Subcutaneous abdominal adipose tissue (tissue), 5 donors: ENCODE results near the gene PSMA6.

ENCODE experiments used
- H3K27ac ChIP-seq: one replicate; pipeline ENCODE4 v1.7.0; 2013; ENCODE audit warnings: low read depth, mild to moderate bottlenecking, inconsistent platforms, low read length, moderate library complexity
- H3K27me3 ChIP-seq, 5 donors: one replicate each; pipeline ENCODE4 v1.7.0; 2013; ENCODE audit warnings: low read length in 5 of 5, inconsistent platforms in 1 of 5; ENCODE audit not compliant: control insufficient read depth in 5 of 5, insufficient read depth in 4 of 5
- H3K36me3 ChIP-seq, 5 donors: one replicate each; pipeline ENCODE4 v1.7.0; 2013; ENCODE audit warnings: low read length in 5 of 5; ENCODE audit not compliant: control insufficient read depth in 5 of 5, insufficient read depth in 5 of 5
- H3K4me1 ChIP-seq, 5 donors: one replicate each; pipeline ENCODE4 v1.7.0; 2013; ENCODE audit warnings: low read length in 5 of 5, mild to moderate bottlenecking in 3 of 5, moderate library complexity in 1 of 5; ENCODE audit not compliant: control insufficient read depth in 5 of 5, insufficient read depth in 5 of 5
- H3K4me3 ChIP-seq, 5 donors: one replicate each; pipeline ENCODE4 v1.7.0; 2013; ENCODE audit warnings: low read length in 5 of 5, low read depth in 1 of 5
- H3K9ac ChIP-seq, 5 donors: one replicate each; pipeline ENCODE4 v1.7.0; 2013; ENCODE audit warnings: low read length in 5 of 5, mild to moderate bottlenecking in 4 of 5, moderate library complexity in 3 of 5
- H3K9me3 ChIP-seq, 5 donors: one replicate each; pipeline ENCODE4 v1.7.0; 2013; ENCODE audit warnings: low read length in 5 of 5; ENCODE audit not compliant: control insufficient read depth in 5 of 5
- donor health status: healthy.
- donor health status: healthy.
- donor health status: healthy.
- donor health status: healthy.
- donor health status: healthy.

Gene PSMA6

DNA sequence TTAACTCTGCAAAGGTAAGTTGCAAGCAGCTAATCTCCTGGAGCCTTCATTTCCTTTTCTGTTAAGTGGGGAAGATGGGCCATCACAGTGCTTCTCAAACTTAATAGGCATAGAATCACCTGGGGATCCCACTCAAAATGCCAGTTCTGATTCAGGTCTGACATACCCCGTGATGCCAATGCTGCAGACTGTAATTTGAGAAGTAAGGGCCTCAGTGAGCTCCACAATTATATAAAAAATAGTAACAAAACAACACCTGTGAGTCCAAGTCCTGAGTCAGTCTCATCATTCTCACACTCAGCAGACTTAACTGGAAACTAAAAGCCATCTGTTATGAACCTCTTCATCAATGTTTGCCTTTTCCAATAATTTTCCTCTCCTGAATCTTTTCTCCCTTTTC is 10.8 kb upstream of the PSMA6 start:
- H3K4me3 ChIP-seq, result no peak overlapping the region
- H3K27me3 ChIP-seq, result no peaks in the 10 kb centered on the region
- H3K9me3 ChIP-seq, result no peaks in the 10 kb centered on the region
- peaks cover 0 to 2% (median under 1%) of the 10 kb centered on the region in 5 donors for H3K36me3 ChIP-seq
- H3K4me1 ChIP-seq, result peaks cover 0 to 15% (median 8%) of the 10 kb centered on the region in 5 donors
- H3K27ac ChIP-seq, result no peak overlapping the region
- no peak overlapping the region for H3K9ac ChIP-seq

DNA sequence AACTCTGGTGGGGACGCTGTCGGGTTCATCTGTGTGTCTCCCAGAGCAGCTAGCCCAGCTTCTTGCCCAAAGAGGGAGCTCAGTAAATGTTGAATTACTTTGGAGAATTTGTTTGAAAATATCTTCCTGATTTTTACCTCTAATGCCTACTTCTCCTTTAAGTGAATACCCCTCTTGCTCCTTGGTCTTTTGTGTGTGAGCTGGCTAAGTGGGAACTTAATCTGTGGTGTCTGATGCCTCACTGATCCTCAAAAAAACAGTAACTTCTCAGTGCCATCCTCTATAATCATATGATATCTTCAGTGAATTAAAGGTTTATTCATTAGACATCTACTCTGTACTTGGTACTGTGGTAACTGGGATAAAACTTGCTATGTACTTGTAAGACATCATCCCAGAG is 7.7 kb upstream of the PSMA6 start:
- Histone ChIP-seq H3K36me3 (no peaks in the 10 kb centered on the region), H3K4me1 (peaks cover 0 to 34% (median 27%) of the 10 kb centered on the region in 5 donors), H3K9ac (no peak overlapping the region), H3K9me3 (no peaks in the 10 kb centered on the region), H3K4me3 (no peak overlapping the region), H3K27me3 (no peaks in the 10 kb centered on the region), H3K27ac (peak overlapping the region; percentile 69)

DNA sequence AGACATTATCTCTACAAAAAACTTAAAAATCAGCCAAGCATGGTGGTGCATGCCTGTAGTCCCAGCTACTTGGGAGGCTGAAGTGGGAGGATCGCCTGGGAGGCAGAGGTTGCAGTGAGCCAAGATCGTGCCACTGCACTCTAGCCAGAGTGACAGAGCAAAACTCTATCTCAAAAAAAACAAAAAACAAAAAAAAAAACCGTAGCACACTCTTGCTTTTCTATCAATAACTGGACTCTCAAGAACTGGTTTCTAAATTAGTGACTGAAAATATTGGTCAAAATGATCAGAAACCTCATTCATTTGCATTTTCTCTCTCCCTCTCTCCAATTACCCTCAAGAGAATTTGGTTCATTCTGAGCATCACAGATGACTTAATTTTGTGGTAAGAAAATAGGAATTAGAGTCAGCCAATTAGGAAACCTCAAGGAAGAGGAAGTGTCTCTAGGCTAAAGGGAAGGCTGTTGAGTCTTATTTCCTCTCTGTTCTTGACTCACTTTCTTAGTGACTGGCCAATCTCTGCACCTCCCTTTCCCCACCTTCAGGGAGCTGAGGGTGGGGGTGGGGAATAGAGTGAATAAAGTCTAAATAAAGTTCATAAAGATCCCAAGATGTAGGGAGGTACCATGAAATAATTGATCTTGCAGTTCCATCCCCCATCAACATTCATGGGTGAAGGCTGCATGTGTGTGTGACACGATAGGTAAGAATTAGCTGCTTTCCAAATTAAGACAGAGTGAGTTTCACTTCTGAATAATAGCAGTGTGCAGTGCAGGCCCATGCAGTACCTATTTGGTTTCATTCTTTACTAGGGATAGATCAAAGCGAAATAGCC is 6.8 kb upstream of the PSMA6 start:
- Histone ChIP-seq H3K4me1 (peaks cover 0 to 38% (median 34%) of the 10 kb centered on the region in 5 donors), H3K4me3 (no peak overlapping the region), H3K27me3 (no peaks in the 10 kb centered on the region), H3K36me3 (no peaks in the 10 kb centered on the region), H3K9ac (peak overlapping the region in 1 of 5 donors; percentile 20), H3K9me3 (no peaks in the 10 kb centered on the region), H3K27ac (peak overlapping the region; percentile 69)

DNA sequence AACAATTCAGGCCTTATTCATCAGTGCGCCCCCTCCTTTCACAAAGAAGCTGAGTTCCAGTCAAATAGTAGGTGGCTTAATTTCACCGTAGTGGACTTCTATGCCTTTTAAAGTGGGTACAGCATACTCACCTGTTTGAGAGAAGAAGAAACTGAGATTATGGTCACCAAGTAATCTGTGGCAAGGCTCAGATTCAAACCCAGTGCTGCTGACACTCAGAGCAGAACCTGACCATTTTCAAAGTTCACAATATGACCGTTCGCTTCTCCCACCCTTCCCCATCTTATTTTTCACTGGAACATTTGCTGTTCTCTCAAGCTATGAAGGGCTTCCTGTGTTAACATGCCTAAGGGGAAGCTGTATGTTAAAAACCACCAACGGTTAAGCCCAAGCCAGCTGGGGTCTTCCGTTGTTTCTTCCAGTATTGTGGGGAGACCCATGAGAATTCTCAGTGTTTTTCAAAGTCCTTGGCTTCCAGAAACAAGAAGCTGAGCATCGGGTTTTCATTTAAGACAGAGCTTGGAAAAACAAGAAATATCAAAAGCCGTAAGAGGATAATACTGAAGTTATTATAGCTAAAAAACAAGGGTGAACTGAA is 6.1 kb upstream of the PSMA6 start:
- H3K27me3 ChIP-seq, result no peaks in the 10 kb centered on the region
- H3K4me1 ChIP-seq, result peaks cover 0 to 38% (median 34%) of the 10 kb centered on the region in 5 donors
- H3K9ac ChIP-seq, result peak overlapping the region in 2 of 5 donors; percentile 20 to 39
- no peak overlapping the region for H3K4me3 ChIP-seq
- H3K27ac ChIP-seq, result peak overlapping the region; percentile 69
- no peaks in the 10 kb centered on the region for H3K9me3 ChIP-seq
- H3K36me3 ChIP-seq, result no peaks in the 10 kb centered on the region

DNA sequence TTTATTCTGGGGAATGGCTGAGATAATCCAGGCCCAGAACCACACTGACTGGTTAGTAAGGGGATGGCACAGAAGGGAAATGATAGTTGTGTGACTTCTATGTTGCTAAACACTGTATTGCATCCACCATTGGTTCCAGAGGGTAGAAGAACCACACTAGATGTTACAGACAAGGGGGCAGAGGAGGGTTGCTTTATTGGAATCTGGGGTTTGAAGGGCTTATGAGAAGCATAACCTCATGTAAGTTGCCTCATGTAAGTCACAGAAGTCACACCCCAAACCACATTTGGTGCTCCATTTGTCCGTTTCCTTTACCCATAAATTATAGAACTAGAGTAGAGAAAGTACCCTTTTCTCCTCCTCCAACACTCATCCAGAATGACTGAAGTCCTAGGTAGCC is 5.5 kb upstream of the PSMA6 start:
- Histone ChIP-seq H3K9me3 (no peaks in the 10 kb centered on the region), H3K4me1 (peaks cover 0 to 42% (median 36%) of the 10 kb centered on the region in 5 donors), H3K4me3 (no peak overlapping the region), H3K27ac (peak overlapping the region; percentile 69), H3K36me3 (no peaks in the 10 kb centered on the region), H3K9ac (no peak overlapping the region), H3K27me3 (no peaks in the 10 kb centered on the region)

DNA sequence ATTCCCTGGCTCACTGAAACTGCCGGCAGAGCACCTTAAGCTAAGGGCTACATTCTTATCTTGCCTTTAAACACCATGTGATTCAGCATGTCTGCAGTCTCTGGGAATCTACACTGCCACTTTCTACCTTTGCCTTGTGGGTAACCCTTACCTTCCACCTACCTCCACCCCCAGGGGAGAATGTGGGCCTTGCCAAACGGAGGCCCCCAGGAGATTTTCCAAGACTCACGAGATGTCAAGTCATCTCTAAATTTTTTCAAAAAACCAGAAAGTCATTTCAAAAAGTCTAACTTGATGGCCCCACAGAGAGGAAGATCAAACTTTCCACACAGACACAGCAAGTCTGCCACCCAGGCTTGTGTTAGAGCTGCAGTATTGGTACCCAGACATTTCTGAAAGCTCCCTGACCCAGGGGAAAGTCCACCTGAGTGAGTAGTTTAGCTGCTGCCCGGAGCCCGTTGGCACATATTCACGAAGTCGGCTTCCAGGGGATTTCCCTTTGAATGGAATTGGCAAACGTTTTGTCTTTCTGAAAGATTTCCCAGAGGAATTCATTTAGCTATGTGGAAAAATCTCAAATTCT is 4.7 kb upstream of the PSMA6 start:
- no peaks in the 10 kb centered on the region for H3K27me3 ChIP-seq
- H3K36me3 ChIP-seq, result no peaks in the 10 kb centered on the region
- H3K4me1 ChIP-seq, result peaks cover 0 to 47% (median 39%) of the 10 kb centered on the region in 5 donors
- H3K9me3 ChIP-seq, result no peaks in the 10 kb centered on the region
- H3K9ac ChIP-seq, result peak overlapping the region in 1 of 5 donors; percentile 33
- peak overlapping the region; percentile 69 for H3K27ac ChIP-seq
- no peak overlapping the region for H3K4me3 ChIP-seq

DNA sequence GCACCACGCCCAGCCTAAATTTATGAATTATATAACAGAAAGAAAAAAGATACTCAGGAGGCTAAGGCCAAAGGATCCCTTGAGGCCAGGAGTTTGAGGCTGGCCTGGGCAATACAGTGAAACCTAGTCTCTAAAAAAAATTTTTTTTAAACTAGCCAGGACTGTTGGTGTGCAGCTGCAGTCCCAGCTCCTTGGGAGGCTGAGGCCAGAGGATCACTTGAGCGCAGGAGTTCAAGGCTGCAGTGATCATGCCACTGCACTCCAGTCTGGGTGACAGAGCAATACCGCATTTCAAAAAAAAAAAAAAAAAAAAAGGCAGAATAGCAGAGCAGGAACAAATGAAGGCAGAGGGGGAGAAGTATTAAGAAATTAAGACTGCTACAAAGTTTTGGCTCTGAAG is 2.6 kb upstream of the PSMA6 start:
- Histone ChIP-seq H3K36me3 (no peaks in the 10 kb centered on the region), H3K4me1 (peaks cover 0 to 68% (median 60%) of the 10 kb centered on the region in 5 donors), H3K9me3 (no peaks in the 10 kb centered on the region), H3K9ac (no peak overlapping the region), H3K27ac (peak overlapping the region; percentile 26), H3K4me3 (no peak overlapping the region), H3K27me3 (no peaks in the 10 kb centered on the region)

DNA sequence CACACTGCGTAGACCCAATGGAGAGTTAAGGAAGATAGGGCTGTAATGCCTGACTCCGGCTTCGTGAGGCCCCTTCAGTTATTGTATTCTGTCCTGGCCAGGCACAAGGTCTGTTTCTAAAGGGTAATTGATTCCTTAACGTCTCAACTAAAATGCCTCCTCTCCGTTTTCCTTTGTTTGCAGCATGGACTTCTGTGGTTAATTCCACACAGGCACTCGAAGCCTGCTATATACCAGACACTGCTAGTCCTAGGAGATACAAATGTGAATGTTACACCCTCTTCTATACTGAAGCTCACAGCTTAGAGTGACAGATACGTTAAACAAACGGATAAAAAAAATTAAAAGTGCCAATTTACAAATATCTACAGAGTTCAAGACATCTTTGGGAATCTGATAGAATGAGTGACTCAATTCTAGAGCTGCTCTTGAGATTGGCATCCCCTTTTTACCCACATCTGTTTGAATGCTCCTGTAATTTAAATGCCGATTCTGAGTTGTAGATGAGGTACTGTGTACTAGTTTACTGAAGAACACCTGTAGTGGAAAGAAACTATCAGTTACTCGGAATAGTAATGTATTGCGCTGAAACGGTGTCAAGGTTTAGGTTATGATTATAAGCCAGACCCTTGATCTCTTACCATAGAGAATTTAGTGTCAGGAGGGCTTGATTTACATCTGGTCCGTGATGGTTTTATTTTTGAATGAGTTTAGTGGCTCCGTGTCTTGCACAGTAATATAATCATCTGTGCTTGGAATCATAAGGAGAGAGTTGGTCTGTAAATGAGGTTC is 784 bp downstream of the PSMA6 start:
- H3K9ac ChIP-seq, result peak overlapping the region; percentile 96 to 99 (median 99)
- no peaks in the 10 kb centered on the region for H3K27me3 ChIP-seq
- H3K27ac ChIP-seq, result peak overlapping the region; percentile 97
- no peaks in the 10 kb centered on the region for H3K9me3 ChIP-seq
- peak overlapping the region; percentile 88 to 99 (median 97) for H3K4me3 ChIP-seq
- H3K36me3 ChIP-seq, result no peaks in the 10 kb centered on the region
- H3K4me1 ChIP-seq, result peaks cover 0 to 68% (median 66%) of the 10 kb centered on the region in 5 donors

DNA sequence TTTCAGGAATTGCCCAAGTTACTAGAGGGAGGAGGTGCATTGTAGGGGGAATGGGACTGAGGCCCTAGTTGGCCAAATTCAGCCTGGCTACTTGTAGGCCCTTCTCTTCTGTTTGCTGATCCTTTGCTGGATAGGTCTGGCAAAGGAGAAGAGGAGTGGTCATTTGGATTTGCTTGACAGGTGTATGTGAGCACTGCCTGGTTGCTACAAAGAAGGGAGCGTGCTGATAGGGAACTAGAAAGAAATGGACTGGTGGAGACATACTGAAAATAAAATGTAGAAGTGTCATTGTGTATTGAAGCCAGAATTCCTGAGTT is 3.6 kb downstream of the PSMA6 start:
- H3K4me1 ChIP-seq, result peaks cover 0 to 65% (median 61%) of the 10 kb centered on the region in 5 donors
- H3K36me3 ChIP-seq, result no peaks in the 10 kb centered on the region
- no peaks in the 10 kb centered on the region for H3K27me3 ChIP-seq
- peak overlapping the region; percentile 62 for H3K27ac ChIP-seq
- H3K9me3 ChIP-seq, result no peaks in the 10 kb centered on the region
- H3K9ac ChIP-seq, result peak overlapping the region in 1 of 5 donors; percentile 20
- no peak overlapping the region for H3K4me3 ChIP-seq
